Neural cell (in vitro differentiated cells): Measurements from ENCODE around the gene STAT3. TPM values are rescaled to one million over a fixed set of nuclear protein-coding genes. Genes with fewer than 3 reads are reported as not detected.
A peak's percentile ranks its signal among the peaks of the same experiment; 100 is the strongest.

ENCODE experiments used
- H2AFZ ChIP-seq: fragments of 200-600, 300-800 bp; sonication (generic), shearing (Covaris generic); 2 replicates; pipeline ENCODE4 v1.6.0; 2014; ENCODE audit warnings: low read depth, mild to moderate bottlenecking, antibody characterized with exemption, low read length, moderate library complexity
- H3F3A ChIP-seq: fragments of 200-600 bp; shearing (Covaris generic); 2 replicates; pipeline ENCODE4 v1.6.1; 2016; ENCODE audit warnings: mild to moderate bottlenecking, moderate library complexity, mixed read lengths, antibody characterized with exemption, low read length; ENCODE audit not compliant: insufficient read depth, poor library complexity, severe bottlenecking
- H3K27ac ChIP-seq: fragments of 200-600, 300-800 bp; sonication (generic), shearing (Covaris generic); 2 replicates; pipeline ENCODE4 v1.5.1; 2014; ENCODE audit warnings: mild to moderate bottlenecking, low read length, moderate library complexity
- H3K27me3 ChIP-seq: fragments of 300-800, 200-600 bp; sonication (generic), shearing (Covaris generic); 2 replicates; pipeline ENCODE4 v1.6.0; 2014; ENCODE audit warnings: mild to moderate bottlenecking, low read depth, low read length, moderate library complexity; ENCODE audit not compliant: insufficient read depth
- H3K36me3 ChIP-seq: fragments of 300-800, 200-600 bp; sonication (generic), shearing (Covaris generic); 2 replicates; pipeline ENCODE4 v1.5.1; 2014; ENCODE audit warnings: mild to moderate bottlenecking, antibody characterized with exemption, low read length, moderate library complexity; ENCODE audit not compliant: insufficient read depth
- H3K4me2 ChIP-seq: fragments of 300-800, 200-600 bp; sonication (generic), shearing (Covaris generic); 2 replicates; pipeline ENCODE4 v1.6.0; 2014; ENCODE audit warnings: mild to moderate bottlenecking, low read length
- H3K4me3 ChIP-seq: fragments of 300-800, 200-600 bp; sonication (generic), shearing (Covaris generic); 2 replicates; pipeline ENCODE4 v1.5.1; 2014; ENCODE audit warnings: mild to moderate bottlenecking, low read length, moderate library complexity
- H3K79me2 ChIP-seq: fragments of 200-600 bp; shearing (Covaris generic); replicated peaks from 2 replicates; pipeline ENCODE4 v1.6.0; 2014; ENCODE audit warnings: mild to moderate bottlenecking, low read length, moderate library complexity; ENCODE audit not compliant: insufficient read depth
- H3K9ac ChIP-seq: fragments of 300-800, 200-600 bp; sonication (generic), shearing (Covaris generic); 2 replicates; pipeline ENCODE4 v1.6.1; 2016; ENCODE audit warnings: mild to moderate bottlenecking, low read length, mixed read lengths
- H3K9me2 ChIP-seq: fragments of 200-600 bp; shearing (Covaris generic); 2 replicates; pipeline ENCODE4 v1.6.1; 2016; ENCODE audit warnings: mild to moderate bottlenecking, low read length, mixed read lengths; ENCODE audit not compliant: insufficient read depth
- H3K9me3 ChIP-seq: fragments of 200-600, 300-800 bp; sonication (generic), shearing (Covaris generic); 2 replicates; pipeline ENCODE4 v1.6.1; 2016; ENCODE audit warnings: mild to moderate bottlenecking, mixed run types, low read length, moderate library complexity, mixed read lengths
- H4K20me1 ChIP-seq: fragments of 200-600 bp; shearing (Covaris generic); 2 replicates; pipeline ENCODE4 v1.6.1; 2016; ENCODE audit warnings: mild to moderate bottlenecking, mixed run types; ENCODE audit not compliant: insufficient read depth
- EP300 ChIP-seq: fragments of 450-650 bp; conservative IDR thresholded peaks from 2 replicates; pipeline ENCODE4 v1.6.1; 2014; ENCODE audit warnings: antibody characterized with exemption, mild to moderate bottlenecking, moderate library complexity; ENCODE audit not compliant: poor library complexity, severe bottlenecking
- EZH2 ChIP-seq: fragments of 200-600, 300-800 bp; shearing (Covaris generic), sonication (generic); IDR thresholded peaks from 2 replicates; pipeline ENCODE4 v1.6.1; 2014; ENCODE audit warnings: antibody characterized with exemption, low read length, borderline replicate concordance, mild to moderate bottlenecking; ENCODE audit not compliant: insufficient read depth, poor library complexity, severe bottlenecking
- MXI1 ChIP-seq: fragments of 450-650 bp; conservative IDR thresholded peaks from 2 replicates; pipeline ENCODE4 v1.6.1; 2014; ENCODE audit warnings: antibody characterized with exemption, mild to moderate bottlenecking; ENCODE audit not compliant: poor library complexity, severe bottlenecking
- POLR2AphosphoS5 ChIP-seq: IDR thresholded peaks from 2 replicates; pipeline ENCODE4 v1.6.1; 2012
- RAD21 ChIP-seq: fragments of 450-650 bp; conservative IDR thresholded peaks from 2 replicates; pipeline ENCODE4 v1.6.1; 2014; ENCODE audit warnings: antibody characterized with exemption, mild to moderate bottlenecking, moderate library complexity
- SMC3 ChIP-seq: fragments of 450-650 bp; conservative IDR thresholded peaks from 2 replicates; pipeline ENCODE4 v1.6.1; 2014; ENCODE audit warnings: antibody characterized with exemption, mild to moderate bottlenecking, moderate library complexity; ENCODE audit not compliant: poor library complexity
- TAF1 ChIP-seq: IDR thresholded peaks from 2 replicates; pipeline ENCODE4 v1.6.1; 2012; ENCODE audit warnings: low read depth
- polyA plus RNA-seq: library from polyadenylated mRNA; depleted of rRNA; stranded (reverse); fragments of >200 nt; gene quantifications from 2 replicates; pipeline ENCODE4 v1.2.3, GENCODE V29; 2014
- TF ChIP-seq, protein P1 (sequence below): fragments of 450-650 bp; IDR thresholded peaks from 2 replicates; pipeline ENCODE4 v1.5.1; 2014; ENCODE audit warnings: antibody characterized with exemption, mild to moderate bottlenecking, moderate library complexity; ENCODE audit not compliant: poor library complexity, severe bottlenecking
- TF ChIP-seq, protein P2 (sequence below): IDR thresholded peaks from 2 replicates; pipeline ENCODE4 v1.6.1; 2012; ENCODE audit warnings: borderline replicate concordance

Gene STAT3
- polyA plus RNA-seq, 1 donor from 2014 or later = 24.2 TPM

DNA sequence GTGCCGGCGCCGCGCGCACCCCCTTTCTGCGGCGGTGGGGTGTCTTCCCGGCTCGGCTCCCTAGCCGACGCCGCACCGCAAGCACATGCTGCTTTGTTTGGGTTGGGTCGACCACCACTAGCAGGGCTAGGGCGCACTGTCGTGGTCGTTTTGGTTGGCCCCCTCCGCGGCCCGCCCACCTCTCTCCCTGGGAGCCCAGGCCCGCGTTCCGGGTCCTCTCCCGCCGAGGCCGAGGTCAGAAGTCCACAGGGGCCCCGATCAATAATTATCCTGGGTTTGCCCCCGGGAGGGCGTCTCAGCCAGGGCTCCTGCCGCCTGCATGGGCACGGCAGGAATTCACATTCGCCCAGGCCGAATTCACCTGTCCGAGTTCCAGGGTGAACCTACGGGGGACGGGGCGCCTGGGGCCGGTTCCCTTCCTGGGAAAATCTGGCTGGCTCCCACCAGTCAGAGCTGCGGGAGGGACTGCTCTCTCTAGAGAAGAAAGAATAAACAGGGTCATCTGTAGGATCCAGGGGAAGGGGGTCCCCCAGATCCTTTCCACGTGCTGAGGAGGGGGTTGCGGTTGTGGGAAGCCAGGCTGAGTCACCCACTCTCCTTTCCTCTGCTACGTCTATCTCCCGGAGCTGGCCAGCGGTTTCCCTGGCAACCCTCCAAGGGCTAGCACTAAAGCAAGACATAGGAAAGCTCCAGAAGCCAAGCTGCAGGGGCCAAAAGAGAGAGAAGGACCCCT is 111.5 kb downstream of the STAT3 start:
- peak overlapping the region; percentile 62 for H2AFZ ChIP-seq
- H3K27ac ChIP-seq = peak overlapping the region; percentile 88

DNA sequence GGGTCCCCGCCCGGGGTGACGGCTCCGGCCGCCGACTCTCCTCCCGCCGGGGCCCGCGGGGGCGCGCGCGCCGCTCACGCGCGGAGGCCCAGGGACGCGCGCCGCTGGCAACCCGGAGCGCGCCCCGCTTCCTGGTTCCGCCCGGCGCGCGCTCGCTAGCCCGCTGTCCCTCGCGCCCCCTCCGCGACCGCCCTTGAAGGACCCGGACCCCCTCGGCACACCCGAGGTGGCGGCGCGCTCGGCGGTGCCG is 112.0 kb downstream of the STAT3 start, which contains the start of gene STAT5B:
TSS of gene STAT5B (minus strand) at position 33 of the 250 bp plus-strand sequence. CDS start 44,264 bp downstream, outside the sequence.
- no peaks in the 10 kb centered on the region for H4K20me1 ChIP-seq
- no peaks in the 10 kb centered on the region for H3K9me3 ChIP-seq
- no peaks in the 10 kb centered on the region for H3F3A ChIP-seq
- H3K36me3 ChIP-seq = no peaks in the 10 kb centered on the region
- TF ChIP-seq TAF1 = peak; percentile 10
- TF ChIP-seq EZH2 = no peak
- TF ChIP-seq, protein P1, sequence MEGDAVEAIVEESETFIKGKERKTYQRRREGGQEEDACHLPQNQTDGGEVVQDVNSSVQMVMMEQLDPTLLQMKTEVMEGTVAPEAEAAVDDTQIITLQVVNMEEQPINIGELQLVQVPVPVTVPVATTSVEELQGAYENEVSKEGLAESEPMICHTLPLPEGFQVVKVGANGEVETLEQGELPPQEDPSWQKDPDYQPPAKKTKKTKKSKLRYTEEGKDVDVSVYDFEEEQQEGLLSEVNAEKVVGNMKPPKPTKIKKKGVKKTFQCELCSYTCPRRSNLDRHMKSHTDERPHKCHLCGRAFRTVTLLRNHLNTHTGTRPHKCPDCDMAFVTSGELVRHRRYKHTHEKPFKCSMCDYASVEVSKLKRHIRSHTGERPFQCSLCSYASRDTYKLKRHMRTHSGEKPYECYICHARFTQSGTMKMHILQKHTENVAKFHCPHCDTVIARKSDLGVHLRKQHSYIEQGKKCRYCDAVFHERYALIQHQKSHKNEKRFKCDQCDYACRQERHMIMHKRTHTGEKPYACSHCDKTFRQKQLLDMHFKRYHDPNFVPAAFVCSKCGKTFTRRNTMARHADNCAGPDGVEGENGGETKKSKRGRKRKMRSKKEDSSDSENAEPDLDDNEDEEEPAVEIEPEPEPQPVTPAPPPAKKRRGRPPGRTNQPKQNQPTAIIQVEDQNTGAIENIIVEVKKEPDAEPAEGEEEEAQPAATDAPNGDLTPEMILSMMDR = no peak
- TF ChIP-seq MXI1 = peak; percentile 52
- TF ChIP-seq EP300 = no peak
- TF ChIP-seq, protein P2, sequence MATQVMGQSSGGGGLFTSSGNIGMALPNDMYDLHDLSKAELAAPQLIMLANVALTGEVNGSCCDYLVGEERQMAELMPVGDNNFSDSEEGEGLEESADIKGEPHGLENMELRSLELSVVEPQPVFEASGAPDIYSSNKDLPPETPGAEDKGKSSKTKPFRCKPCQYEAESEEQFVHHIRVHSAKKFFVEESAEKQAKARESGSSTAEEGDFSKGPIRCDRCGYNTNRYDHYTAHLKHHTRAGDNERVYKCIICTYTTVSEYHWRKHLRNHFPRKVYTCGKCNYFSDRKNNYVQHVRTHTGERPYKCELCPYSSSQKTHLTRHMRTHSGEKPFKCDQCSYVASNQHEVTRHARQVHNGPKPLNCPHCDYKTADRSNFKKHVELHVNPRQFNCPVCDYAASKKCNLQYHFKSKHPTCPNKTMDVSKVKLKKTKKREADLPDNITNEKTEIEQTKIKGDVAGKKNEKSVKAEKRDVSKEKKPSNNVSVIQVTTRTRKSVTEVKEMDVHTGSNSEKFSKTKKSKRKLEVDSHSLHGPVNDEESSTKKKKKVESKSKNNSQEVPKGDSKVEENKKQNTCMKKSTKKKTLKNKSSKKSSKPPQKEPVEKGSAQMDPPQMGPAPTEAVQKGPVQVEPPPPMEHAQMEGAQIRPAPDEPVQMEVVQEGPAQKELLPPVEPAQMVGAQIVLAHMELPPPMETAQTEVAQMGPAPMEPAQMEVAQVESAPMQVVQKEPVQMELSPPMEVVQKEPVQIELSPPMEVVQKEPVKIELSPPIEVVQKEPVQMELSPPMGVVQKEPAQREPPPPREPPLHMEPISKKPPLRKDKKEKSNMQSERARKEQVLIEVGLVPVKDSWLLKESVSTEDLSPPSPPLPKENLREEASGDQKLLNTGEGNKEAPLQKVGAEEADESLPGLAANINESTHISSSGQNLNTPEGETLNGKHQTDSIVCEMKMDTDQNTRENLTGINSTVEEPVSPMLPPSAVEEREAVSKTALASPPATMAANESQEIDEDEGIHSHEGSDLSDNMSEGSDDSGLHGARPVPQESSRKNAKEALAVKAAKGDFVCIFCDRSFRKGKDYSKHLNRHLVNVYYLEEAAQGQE = no peak
- peak; percentile 73 for TF ChIP-seq POLR2AphosphoS5
- no peak for TF ChIP-seq SMC3
- TF ChIP-seq RAD21 = no peak
- peak within 1 kb of the TSS; percentile 90 for H3K27ac ChIP-seq
- no peaks in the 10 kb centered on the region for H3K27me3 ChIP-seq
- H3K4me3 ChIP-seq = peak within 1 kb of the TSS; percentile 78
- H3K79me2 ChIP-seq = peaks cover 40% of the 10 kb centered on the region
- peak within 1 kb of the TSS; percentile 77 for H3K9ac ChIP-seq
- H2AFZ ChIP-seq = peak within 1 kb of the TSS; percentile 62
- no peaks in the 10 kb centered on the region for H3K9me2 ChIP-seq
- H3K4me2 ChIP-seq = peak within 1 kb of the TSS; percentile 95

More for the DNA sequence above, 111.5 kb downstream of the STAT3 start:
- Histone ChIP-seq H3F3A (no peaks in the 10 kb centered on the region), H3K4me3 (peak overlapping the region; percentile 78), H3K9me2 (no peaks in the 10 kb centered on the region), H3K27me3 (no peaks in the 10 kb centered on the region), H3K9me3 (no peaks in the 10 kb centered on the region), H3K4me2 (peak overlapping the region; percentile 64), H3K9ac (peak overlapping the region; percentile 77), H3K36me3 (no peaks in the 10 kb centered on the region), H4K20me1 (no peaks in the 10 kb centered on the region), H3K79me2 (peaks cover 35% of the 10 kb centered on the region)
- no peak for TF ChIP-seq EP300
- no peak for TF ChIP-seq TAF1
- TF ChIP-seq SMC3 = no peak
- no peak for TF ChIP-seq MXI1
- TF ChIP-seq EZH2 = no peak
- TF ChIP-seq RAD21 = no peak
- TF ChIP-seq, protein P2 = peak; percentile 22
- TF ChIP-seq, protein P1 = peak; percentile 22
- TF ChIP-seq POLR2AphosphoS5 = no peak
